ENCODE measurements around the gene OR10AD1. TPM values are rescaled to one million over a fixed set of nuclear protein-coding genes. Genes with fewer than 3 reads are reported as not detected.

OR10AD1 gene
- total and polyA plus RNA-seq, 3 donors from 2014 or later: 0.66 TPM; not detected in 2

DNA sequence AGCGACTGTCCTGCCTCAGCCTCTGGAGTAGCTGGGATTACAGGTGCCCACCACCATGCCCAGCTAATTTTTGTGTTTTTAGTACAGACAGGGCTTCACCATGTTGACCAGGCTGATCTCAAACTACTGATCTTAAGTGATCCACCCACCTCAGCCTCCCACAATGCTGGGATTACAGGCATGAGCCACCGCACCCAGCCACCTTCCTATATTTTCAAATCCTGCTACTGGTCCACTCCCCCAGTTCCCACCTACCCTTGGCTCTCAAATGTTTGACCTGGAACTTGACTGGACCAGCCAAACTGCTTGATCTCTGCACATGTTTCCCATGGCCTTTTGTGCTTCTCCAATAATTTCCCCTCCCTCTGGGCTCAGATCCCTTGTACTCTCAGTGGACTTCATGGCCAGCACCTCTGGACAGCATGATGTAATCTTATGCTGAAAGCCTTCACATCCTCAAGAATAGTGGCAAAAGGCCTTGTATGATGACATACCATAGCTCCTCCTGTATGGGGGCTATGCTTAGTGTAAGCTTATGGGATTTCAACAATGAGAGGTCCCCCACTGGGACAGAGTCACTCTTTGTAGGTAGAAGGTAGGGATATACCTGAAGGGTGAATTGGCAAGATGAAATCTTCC lies 22.1 kb downstream of the OR10AD1 start:
- Histone ChIP-seq H3K4me1 (peaks cover 9% of the 10 kb centered on the region), H3K4me3 (no peak overlapping the region), H3K9me3 (no peaks in the 10 kb centered on the region), H3K27ac (no peak overlapping the region), H3K27me3 (no peaks in the 10 kb centered on the region), H3K36me3 (ENCODE audit: low read depth, missing control alignments) (no peaks in the 10 kb centered on the region)
- intact Hi-C loops (cut with DNase I; ENCODE audit: low total_unique reads): no loop called here
- DNase-seq: no peak
- WGBS, 2 donors: 87 to 89% methylated on average over 2 of the region's 2 CpGs
- TF ChIP-seq CTCF (IDR thresholded peaks at IDR 0.05): no peak
- TF ChIP-seq POLR2A (IDR thresholded peaks at IDR 0.05): no peak

GRCh38 chr12:48180424-48180823 lies 22.7 kb downstream of the OR10AD1 start:
- DNase-seq: no peak
- Histone ChIP-seq H3K4me3 (no peak overlapping the region), H3K9me3 (no peaks in the 10 kb centered on the region), H3K4me1 (peaks cover 9% of the 10 kb centered on the region), H3K27ac (no peak overlapping the region), H3K27me3 (no peaks in the 10 kb centered on the region), H3K36me3 (ENCODE audit: low read depth, missing control alignments) (no peaks in the 10 kb centered on the region)
- TF ChIP-seq CTCF (IDR thresholded peaks at IDR 0.05): no peak
- TF ChIP-seq POLR2A (IDR thresholded peaks at IDR 0.05): no peak
- intact Hi-C loops (cut with DNase I; ENCODE audit: low total_unique reads): no loop called here
- WGBS, 2 donors: 90 to 93% methylated on average over 1 of the region's 1 CpG

DNA sequence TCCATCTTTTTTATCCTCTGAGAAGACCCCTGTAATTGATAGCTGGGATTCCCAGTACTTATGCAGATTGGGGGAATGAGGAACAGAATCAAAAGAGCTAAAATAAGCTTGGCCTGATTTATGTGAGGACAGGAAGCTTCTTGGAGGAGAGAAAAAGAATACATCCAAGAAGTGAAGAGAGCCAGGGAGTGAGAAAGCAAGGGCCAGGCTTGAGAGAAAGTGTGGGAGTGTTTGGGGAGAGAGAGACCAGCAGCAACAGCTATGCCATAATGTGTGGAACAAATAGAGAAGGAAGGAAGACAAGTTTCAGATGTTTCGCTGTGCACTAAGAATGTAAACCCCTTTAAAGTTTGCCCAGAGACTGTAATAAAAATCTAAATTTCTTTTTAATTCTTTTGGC lies 23.6 kb downstream of the OR10AD1 start:
- H3K4me1 ChIP-seq: peaks cover 9% of the 10 kb centered on the region
- intact Hi-C loops (cut with DNase I; ENCODE audit: low total_unique reads): no loop called here

DNA sequence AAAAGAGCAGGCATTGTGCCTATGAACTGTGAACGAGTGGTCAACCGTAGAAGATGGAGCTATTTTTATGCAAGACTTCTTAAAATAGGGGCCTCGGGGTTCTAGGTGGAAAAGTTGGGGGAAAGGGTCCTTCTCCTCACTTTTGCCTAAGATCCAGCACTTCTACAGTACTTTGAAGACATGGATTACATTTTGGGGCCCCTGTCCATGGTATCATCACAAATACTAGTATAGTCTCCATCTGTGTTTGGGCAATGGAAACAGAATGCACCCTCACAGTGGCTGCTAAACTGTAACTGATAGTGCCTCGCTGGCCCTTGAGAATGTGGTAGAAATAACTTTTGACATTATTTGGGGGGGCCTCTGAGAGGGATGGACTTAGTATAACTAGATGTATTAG lies 25.1 kb downstream of the OR10AD1 start:
- no peaks in the 10 kb centered on the region for H3K27me3 ChIP-seq
- 83 to 87% methylated on average over 4 of the region's 4 CpGs for WGBS, 2 donors
- peaks cover 5% of the 10 kb centered on the region for H3K4me1 ChIP-seq
- intact Hi-C loops (cut with DNase I; ENCODE audit: low total_unique reads): no loop called here
- TF ChIP-seq CTCF (IDR thresholded peaks at IDR 0.05) (no peak), POLR2A (IDR thresholded peaks at IDR 0.05) (no peak)
- DNase-seq: no peak
- no peak overlapping the region for H3K27ac ChIP-seq
- no peaks in the 10 kb centered on the region for H3K9me3 ChIP-seq
- no peaks in the 10 kb centered on the region for H3K36me3 ChIP-seq (ENCODE audit: low read depth, missing control alignments)
- H3K4me3 ChIP-seq: no peak overlapping the region

More for the DNA sequence above, 23.6 kb downstream of the OR10AD1 start:
- no peaks in the 10 kb centered on the region for H3K9me3 ChIP-seq
- H3K27me3 ChIP-seq: no peaks in the 10 kb centered on the region
- no peak for DNase-seq
- no peak overlapping the region for H3K4me3 ChIP-seq
- H3K27ac ChIP-seq: no peak overlapping the region
- TF ChIP-seq CTCF (IDR thresholded peaks at IDR 0.05): no peak
- no peaks in the 10 kb centered on the region for H3K36me3 ChIP-seq (ENCODE audit: low read depth, missing control alignments)
- WGBS, 2 donors: 95 to 100% methylated on average over 1 of the region's 1 CpG

DNA sequence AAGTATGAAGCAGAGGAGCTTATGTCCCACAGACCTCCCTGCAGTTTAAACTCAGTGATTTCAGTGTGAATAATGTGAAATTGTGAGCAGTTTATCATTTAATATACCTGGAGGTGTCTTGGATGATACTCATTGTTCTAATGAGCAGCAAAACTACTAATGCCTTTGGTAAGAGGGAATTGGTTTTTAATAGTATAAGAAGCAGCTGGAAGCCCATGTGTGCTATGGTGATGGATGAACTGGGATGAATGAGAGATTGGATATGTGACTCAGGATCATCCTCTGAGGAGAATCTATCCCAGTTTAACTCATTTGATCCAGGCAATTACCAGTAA lies 26.7 kb downstream of the OR10AD1 start:
- intact Hi-C loops (cut with DNase I; ENCODE audit: low total_unique reads): no loop called here
- Histone ChIP-seq H3K4me3 (no peak overlapping the region), H3K27ac (no peak overlapping the region), H3K4me1 (no peaks in the 10 kb centered on the region), H3K27me3 (no peaks in the 10 kb centered on the region), H3K36me3 (ENCODE audit: low read depth, missing control alignments) (no peaks in the 10 kb centered on the region), H3K9me3 (no peaks in the 10 kb centered on the region)
- DNase-seq: no peak
- TF ChIP-seq POLR2A (IDR thresholded peaks at IDR 0.05): no peak
- no peak for TF ChIP-seq CTCF (IDR thresholded peaks at IDR 0.05)

Measured in testis (tissue), 3 donors.